GM12891 (cell line): ENCODE data around the gene SECTM1.

ENCODE experiments used
- PAX5 ChIP-seq: IDR thresholded peaks from 2 replicates; pipeline ENCODE4 v1.6.1; 2011; ENCODE audit warnings: low read length, moderate library complexity, mild to moderate bottlenecking; ENCODE audit not compliant: insufficient read depth, severe bottlenecking
- POLR2A ChIP-seq: IDR thresholded peaks from 2 replicates; pipeline ENCODE4 v1.6.1; 2011; ENCODE audit warnings: low read depth, low read length, control low read depth
- POLR2AphosphoS5 ChIP-seq: IDR thresholded peaks from 2 replicates; pipeline ENCODE4 v1.6.1; 2011; ENCODE audit warnings: low read depth, low read length, control low read depth
- SPI1 ChIP-seq: IDR thresholded peaks from 2 replicates; pipeline ENCODE4 v1.6.1; 2011; ENCODE audit warnings: low read depth, low read length, control low read depth
- TAF1 ChIP-seq: IDR thresholded peaks from 2 replicates; pipeline ENCODE4 v1.6.1; 2011; ENCODE audit warnings: low read depth, low read length, control low read depth

GRCh38 chr17:82271401-82271800 lies 62.2 kb downstream of the SECTM1 start:
- TF ChIP-seq POLR2AphosphoS5 (no peak; the same call in 1 of the 2 replicates), POLR2A (no peak; the same call in 1 of the 2 replicates), TAF1 (no peak), SPI1 (no peak), PAX5 (no peak)
